Type B pancreatic cell (in vitro differentiated cells): ENCODE measurements around the gene NEU4. TPM values are rescaled to one million over a fixed set of nuclear protein-coding genes. Genes with fewer than 3 reads are reported as not detected.
A peak's percentile ranks its signal among the peaks of the same experiment; 100 is the strongest.

ENCODE experiments used
- DNase-seq: peaks from one replicate; pipeline ENCODE4 v3.0.0; 2021; ENCODE audit warnings: mixed read lengths; ENCODE audit not compliant: unreplicated experiment; ENCODE audit errors: extremely low spot score
- H3K27ac Mint-ChIP-seq: 2 replicates; pipeline ENCODE4 v1.8.0; 2021; ENCODE audit warnings: mild to moderate bottlenecking, mixed read lengths
- H3K27me3 Mint-ChIP-seq: 2 replicates; pipeline ENCODE4 v1.8.0; 2021; ENCODE audit warnings: mixed read lengths
- H3K36me3 Mint-ChIP-seq: 2 replicates; pipeline ENCODE4 v1.8.0; 2021; ENCODE audit warnings: mixed read lengths
- H3K4me1 Mint-ChIP-seq: one replicate; pipeline ENCODE4 v1.8.0; 2021; ENCODE audit warnings: mixed read lengths; ENCODE audit not compliant: unreplicated experiment
- H3K4me3 Mint-ChIP-seq: 2 replicates; pipeline ENCODE4 v1.8.0; 2021; ENCODE audit warnings: mild to moderate bottlenecking, mixed read lengths
- H3K9me3 Mint-ChIP-seq: 2 replicates; pipeline ENCODE4 v1.8.0; 2021; ENCODE audit warnings: mixed read lengths
- CTCF ChIP-seq: fragments of 200-600 bp; sonication (generic); conservative IDR thresholded peaks from 2 replicates; pipeline ENCODE4 v1.5.0; 2021; ENCODE audit warnings: antibody characterized with exemption, mild to moderate bottlenecking
- total RNA-seq: library from RNA; stranded (reverse); gene quantifications from 2 replicates; pipeline ENCODE4 v1.2.1, GENCODE V29; 2021; ENCODE audit warnings: low replicate concordance

The NEU4 gene
- total RNA-seq, 1 donor from 2014 or later: 0.51 TPM

- no peaks in the 10 kb centered on the region for H3K9me3 Mint-ChIP-seq
- no peak overlapping the region for H3K27ac Mint-ChIP-seq
- DNase-seq: peak; percentile 66
- no peak for TF ChIP-seq CTCF
- no peaks in the 10 kb centered on the region for H3K36me3 Mint-ChIP-seq
- no peaks in the 10 kb centered on the region for H3K4me1 Mint-ChIP-seq
- peaks cover 11% of the 10 kb centered on the region for H3K27me3 Mint-ChIP-seq
- no peak overlapping the region for H3K4me3 Mint-ChIP-seq
Measured at GRCh38 chr2:241850544-241851324, 41.7 kb downstream of the NEU4 start.

GRCh38 chr2:241851325-241852115 lies 42.5 kb downstream of the NEU4 start:
- Mint-ChIP-seq H3K4me1 (no peaks in the 10 kb centered on the region), H3K36me3 (no peaks in the 10 kb centered on the region), H3K27me3 (peaks cover 5% of the 10 kb centered on the region), H3K9me3 (no peaks in the 10 kb centered on the region), H3K4me3 (no peak overlapping the region), H3K27ac (no peak overlapping the region)
- no peak for TF ChIP-seq CTCF
- DNase-seq: peak; percentile 52

GRCh38 chr2:241852116-241852980 lies 43.4 kb downstream of the NEU4 start:
- Mint-ChIP-seq H3K9me3 (no peaks in the 10 kb centered on the region), H3K27me3 (peaks cover 3% of the 10 kb centered on the region), H3K36me3 (no peaks in the 10 kb centered on the region), H3K4me3 (no peak overlapping the region), H3K27ac (no peak overlapping the region), H3K4me1 (no peaks in the 10 kb centered on the region)
- TF ChIP-seq CTCF: no peak
- DNase-seq: peak; percentile 71

- Mint-ChIP-seq H3K36me3 (no peaks in the 10 kb centered on the region), H3K4me1 (no peaks in the 10 kb centered on the region), H3K9me3 (no peaks in the 10 kb centered on the region), H3K4me3 (no peak overlapping the region), H3K27ac (no peak overlapping the region), H3K27me3 (peaks cover 3% of the 10 kb centered on the region)
- no peak for TF ChIP-seq CTCF
- DNase-seq: no peak
Measured at GRCh38 chr2:241852981-241853631, 44.1 kb downstream of the NEU4 start.
